Lower lobe of right lung (tissue), 2 donors: ENCODE data around the gene ZBTB9. TPM values are rescaled to one million over a fixed set of nuclear protein-coding genes. Genes with fewer than 3 reads are reported as not detected.

Source experiments
- ATAC-seq, 2 donors: fragments of 200-7000 bp; cut with Tn5 transposase; one replicate each; pipeline ENCODE4 v1.9.1; 2020 to 2022; ENCODE audit warnings: mild to moderate bottlenecking in 2 of 2, moderate library complexity in 2 of 2
- DNase-seq: peaks from one replicate; pipeline ENCODE4 v3.0.0-alpha.2; 2020
- H3K27ac ChIP-seq: fragments of 200-600 bp; one replicate; pipeline ENCODE4 v1.8.0; 2022
- H3K27me3 ChIP-seq: fragments of 200-600 bp; one replicate; pipeline ENCODE4 v1.8.0; 2022; ENCODE audit warnings: low read depth
- H3K36me3 ChIP-seq: fragments of 200-600 bp; one replicate; pipeline ENCODE4 v1.8.0; 2022; ENCODE audit warnings: mild to moderate bottlenecking
- H3K4me1 ChIP-seq: fragments of 200-600 bp; one replicate; pipeline ENCODE4 v1.8.0; 2022
- H3K4me3 ChIP-seq: fragments of 200-600 bp; one replicate; pipeline ENCODE4 v1.8.0; 2022; ENCODE audit warnings: mild to moderate bottlenecking
- H3K9me3 ChIP-seq: fragments of 200-600 bp; one replicate; pipeline ENCODE4 v1.8.0; 2022
- intact Hi-C: fragments of 100-400 bp; cut with DNase I; formaldehyde crosslinking; loops from one replicate; pipeline ENCODE4 v1.11.0; 2022
- microRNA-seq: library from miRNA; unstranded; fragments of <30 nt; microRNA quantifications from one replicate; pipeline ENCODE4 v1.2.0, GENCODE V29; 2020; ENCODE audit warnings: borderline number of aligned reads
- total RNA-seq: library from RNA; stranded (reverse); fragmentation: NEBNext Ultra II Directional; extraction: Animal tissue kit (Norgen Biotek cat#: 25700); gene quantifications from one replicate; pipeline ENCODE4 v1.2.1, GENCODE V29; 2021
- TF ChIP-seq, protein P1 (sequence below): fragments of 200-600 bp; IDR thresholded peaks from one replicate; pipeline ENCODE4 v1.8.0; 2022; ENCODE audit warnings: antibody characterized with exemption, mild to moderate bottlenecking
- donor health status: DM: no; HTN: yes; CAD: no; lungs with severe emphysema.

ZBTB9 gene
- total RNA-seq, 1 donor from 2014 or later = 9.5 TPM

DNA sequence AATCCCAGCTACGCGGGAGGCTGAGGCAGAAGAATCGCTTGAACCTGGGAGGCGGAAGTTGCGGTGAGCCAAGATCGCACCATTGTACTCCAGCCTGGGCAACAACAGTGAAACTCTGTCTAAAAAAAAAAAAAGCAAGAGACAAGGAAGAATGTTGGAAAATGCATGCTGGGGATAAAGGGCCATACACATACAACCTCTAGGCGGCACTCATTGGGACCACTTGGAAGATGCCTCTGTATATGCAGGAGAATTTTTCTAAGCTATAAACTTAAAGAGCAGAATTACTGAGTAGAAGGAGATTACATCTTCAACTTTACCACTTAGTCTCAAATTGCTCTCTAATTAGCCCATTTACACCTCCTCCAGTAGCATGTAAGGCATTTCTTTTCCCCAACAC, 42.8 kb downstream of the ZBTB9 start:
- no peak for ATAC-seq

DNA sequence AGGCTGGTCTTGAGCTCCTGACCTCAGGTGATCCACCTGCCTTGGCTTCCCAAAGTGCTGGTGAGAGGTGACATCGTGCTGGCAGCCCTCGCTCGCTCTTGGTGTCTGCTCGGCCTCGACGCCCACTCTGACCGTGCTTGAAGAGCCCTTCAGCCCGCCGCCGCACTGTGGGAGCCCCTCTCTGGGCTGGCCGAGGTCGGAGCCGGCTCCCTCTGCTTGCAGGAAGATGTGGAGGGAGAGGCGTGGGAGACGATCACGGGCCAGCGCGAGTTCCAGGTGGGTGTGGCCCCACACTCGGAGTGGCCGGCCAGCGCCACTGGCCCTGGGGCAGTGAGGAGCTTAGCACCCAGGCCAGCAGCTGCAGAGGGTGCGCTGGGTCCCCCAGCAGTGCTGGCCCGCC, 48.1 kb downstream of the ZBTB9 start:
- H3K27me3 ChIP-seq = no peaks in the 10 kb centered on the region
- TF ChIP-seq, protein P1, sequence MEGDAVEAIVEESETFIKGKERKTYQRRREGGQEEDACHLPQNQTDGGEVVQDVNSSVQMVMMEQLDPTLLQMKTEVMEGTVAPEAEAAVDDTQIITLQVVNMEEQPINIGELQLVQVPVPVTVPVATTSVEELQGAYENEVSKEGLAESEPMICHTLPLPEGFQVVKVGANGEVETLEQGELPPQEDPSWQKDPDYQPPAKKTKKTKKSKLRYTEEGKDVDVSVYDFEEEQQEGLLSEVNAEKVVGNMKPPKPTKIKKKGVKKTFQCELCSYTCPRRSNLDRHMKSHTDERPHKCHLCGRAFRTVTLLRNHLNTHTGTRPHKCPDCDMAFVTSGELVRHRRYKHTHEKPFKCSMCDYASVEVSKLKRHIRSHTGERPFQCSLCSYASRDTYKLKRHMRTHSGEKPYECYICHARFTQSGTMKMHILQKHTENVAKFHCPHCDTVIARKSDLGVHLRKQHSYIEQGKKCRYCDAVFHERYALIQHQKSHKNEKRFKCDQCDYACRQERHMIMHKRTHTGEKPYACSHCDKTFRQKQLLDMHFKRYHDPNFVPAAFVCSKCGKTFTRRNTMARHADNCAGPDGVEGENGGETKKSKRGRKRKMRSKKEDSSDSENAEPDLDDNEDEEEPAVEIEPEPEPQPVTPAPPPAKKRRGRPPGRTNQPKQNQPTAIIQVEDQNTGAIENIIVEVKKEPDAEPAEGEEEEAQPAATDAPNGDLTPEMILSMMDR = no peak
- no peak overlapping the region for H3K4me3 ChIP-seq
- intact Hi-C loops = no loop called here
- H3K4me1 ChIP-seq = no peaks in the 10 kb centered on the region
- no peak for ATAC-seq
- H3K36me3 ChIP-seq = no peaks in the 10 kb centered on the region
- H3K27ac ChIP-seq = no peak overlapping the region
- no peaks in the 10 kb centered on the region for H3K9me3 ChIP-seq
- no peak for DNase-seq

More for the DNA sequence above, 42.8 kb downstream of the ZBTB9 start:
- intact Hi-C loops = no loop called here
- no peak for DNase-seq
- no peaks in the 10 kb centered on the region for H3K4me1 ChIP-seq
- H3K27me3 ChIP-seq = no peaks in the 10 kb centered on the region
- H3K36me3 ChIP-seq = no peaks in the 10 kb centered on the region
- TF ChIP-seq, protein P1 = no peak
- no peak overlapping the region for H3K4me3 ChIP-seq
- H3K27ac ChIP-seq = no peak overlapping the region
- no peaks in the 10 kb centered on the region for H3K9me3 ChIP-seq

- no peak for DNase-seq
- Histone ChIP-seq H3K27ac (no peak overlapping the region), H3K36me3 (no peaks in the 10 kb centered on the region), H3K4me3 (no peak overlapping the region), H3K9me3 (no peaks in the 10 kb centered on the region), H3K27me3 (no peaks in the 10 kb centered on the region), H3K4me1 (peaks cover 6% of the 10 kb centered on the region)
- ATAC-seq = no peak
- intact Hi-C loops = no loop called here
- TF ChIP-seq, protein P1 = no peak
Measured at GRCh38 chr6:33504486-33504885, 50.1 kb downstream of the ZBTB9 start.

DNA sequence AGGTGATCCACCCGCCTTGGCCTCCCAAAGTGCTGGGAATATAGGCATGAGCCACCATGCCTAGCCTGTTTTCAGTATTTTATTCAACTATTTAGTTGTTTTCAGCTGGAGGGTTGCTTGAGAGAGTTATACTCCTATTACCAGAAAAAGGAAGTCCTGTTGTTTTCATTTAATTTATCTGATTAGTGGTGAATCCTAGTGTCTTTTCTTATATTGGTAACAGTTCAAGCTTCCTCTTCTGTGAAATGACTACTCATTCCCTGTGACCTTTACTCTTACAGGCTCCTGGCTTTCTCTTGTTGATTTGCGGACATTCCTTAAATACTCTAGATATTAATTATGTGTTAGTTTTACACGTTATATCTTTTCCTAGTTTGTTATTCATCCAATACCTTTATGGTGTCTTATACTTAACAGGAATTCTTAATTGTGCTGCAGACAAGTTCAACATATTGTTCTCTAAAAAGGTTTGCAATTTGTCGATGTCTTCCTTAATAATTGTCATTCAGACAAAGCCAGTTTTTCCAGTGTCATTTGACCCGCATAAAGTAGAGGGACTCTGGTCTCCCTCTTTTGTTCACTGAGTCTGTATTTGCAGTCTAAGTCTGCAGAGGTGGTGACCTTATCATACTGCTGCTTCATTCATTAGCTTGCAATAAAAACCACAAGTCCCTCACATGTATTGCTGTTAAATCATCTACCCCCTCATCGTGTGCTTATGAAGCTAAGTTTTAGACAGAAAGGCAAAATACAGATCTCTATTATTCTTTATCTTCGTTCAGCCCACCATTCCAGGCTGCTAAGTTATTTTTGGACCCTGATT, 51.4 kb downstream of the ZBTB9 start:
- TF ChIP-seq, protein P1 = no peak
- DNase-seq (no peak), ATAC-seq (no peak)
- H3K4me3 ChIP-seq = no peak overlapping the region
- H3K9me3 ChIP-seq = no peaks in the 10 kb centered on the region
- no peak overlapping the region for H3K27ac ChIP-seq
- peaks cover 8% of the 10 kb centered on the region for H3K4me1 ChIP-seq
- H3K36me3 ChIP-seq = no peaks in the 10 kb centered on the region
- intact Hi-C loops = no loop called here
- H3K27me3 ChIP-seq = no peaks in the 10 kb centered on the region

Small RNA genes lying within 50 kb of the gene (microRNA-seq; reads per million reads assigned to microRNA genes)
- not detected for gene MIR5004

Other genes starting within 250 kb of the ZBTB9 start
- 13.3 TPM for gene HSD17B8, start 249.9 kb upstream of the ZBTB9 start, total RNA-seq
- 43.1 TPM for gene RING1, start 246.1 kb upstream of the ZBTB9 start, total RNA-seq
- gene VPS52, start 182.7 kb upstream of the ZBTB9 start, total RNA-seq = 59.7 TPM
- gene RPS18, start 182.5 kb upstream of the ZBTB9 start, total RNA-seq = 1,662 TPM
- gene B3GALT4, start 177.5 kb upstream of the ZBTB9 start, total RNA-seq = 19.6 TPM
- gene WDR46, start 165.3 kb upstream of the ZBTB9 start, total RNA-seq = 34.4 TPM
- gene PFDN6, start 165.0 kb upstream of the ZBTB9 start, total RNA-seq = 32.9 TPM
- 117 TPM for gene RGL2, start 155.6 kb upstream of the ZBTB9 start, total RNA-seq
- 206 TPM for gene TAPBP, start 140.5 kb upstream of the ZBTB9 start, total RNA-seq
- 27.5 TPM for gene ZBTB22, start 136.8 kb upstream of the ZBTB9 start, total RNA-seq
- gene DAXX, start 131.6 kb upstream of the ZBTB9 start, total RNA-seq = 36.0 TPM
- 2.7 TPM for gene KIFC1, start 62.8 kb upstream of the ZBTB9 start, total RNA-seq
- 69.7 TPM for gene PHF1, start 43.6 kb upstream of the ZBTB9 start, total RNA-seq
- 153 TPM for gene CUTA, start 36.5 kb upstream of the ZBTB9 start, total RNA-seq
- gene SYNGAP1, start 34.5 kb upstream of the ZBTB9 start, total RNA-seq = 21.6 TPM
- gene BAK1, start 125.7 kb downstream of the ZBTB9 start, total RNA-seq = 22.3 TPM
- gene ITPR3, start 166.7 kb downstream of the ZBTB9 start, total RNA-seq = 74.7 TPM